Jurkat, Clone E6-1 (cell line): ENCODE results near the gene LYRM7.
"Not testable (repeated sequence)": the region's sequence is repeated elsewhere in the genome, so short reads cannot be mapped to it uniquely, and the experiment has no call there.

Experiments
- DNase-seq: peaks from one replicate; pipeline ENCODE4 v3.0.0-alpha.2; 2011; ENCODE audit warnings: low read depth, low spot score
- H3K4me3 ChIP-seq: 2 replicates; pipeline ENCODE4 v1.5.1; 2011; ENCODE audit warnings: mild to moderate bottlenecking, low read length, control low read depth, moderate library complexity

Gene LYRM7

DNA sequence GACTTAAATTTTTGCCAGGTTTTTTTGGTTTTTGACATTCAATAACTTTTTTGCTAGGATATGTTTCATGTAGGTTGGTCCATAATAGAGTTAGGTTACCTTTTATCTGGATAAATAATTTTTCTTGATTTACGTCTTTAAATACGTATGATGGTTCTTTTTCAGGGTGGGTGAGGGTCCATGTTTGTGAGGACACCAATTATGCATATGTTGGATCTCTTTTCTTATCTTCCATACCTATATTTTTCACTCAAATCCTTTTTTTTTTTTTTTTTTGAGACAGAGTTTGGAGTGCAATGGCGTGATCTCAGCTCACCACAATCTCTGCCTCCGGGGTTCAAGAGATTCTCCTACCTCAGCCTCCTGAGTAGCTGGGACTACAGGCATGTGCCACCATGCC, 75.8 kb downstream of the LYRM7 start:
- H3K4me3 ChIP-seq: no peak overlapping the region
- DNase-seq: no peak

DNA sequence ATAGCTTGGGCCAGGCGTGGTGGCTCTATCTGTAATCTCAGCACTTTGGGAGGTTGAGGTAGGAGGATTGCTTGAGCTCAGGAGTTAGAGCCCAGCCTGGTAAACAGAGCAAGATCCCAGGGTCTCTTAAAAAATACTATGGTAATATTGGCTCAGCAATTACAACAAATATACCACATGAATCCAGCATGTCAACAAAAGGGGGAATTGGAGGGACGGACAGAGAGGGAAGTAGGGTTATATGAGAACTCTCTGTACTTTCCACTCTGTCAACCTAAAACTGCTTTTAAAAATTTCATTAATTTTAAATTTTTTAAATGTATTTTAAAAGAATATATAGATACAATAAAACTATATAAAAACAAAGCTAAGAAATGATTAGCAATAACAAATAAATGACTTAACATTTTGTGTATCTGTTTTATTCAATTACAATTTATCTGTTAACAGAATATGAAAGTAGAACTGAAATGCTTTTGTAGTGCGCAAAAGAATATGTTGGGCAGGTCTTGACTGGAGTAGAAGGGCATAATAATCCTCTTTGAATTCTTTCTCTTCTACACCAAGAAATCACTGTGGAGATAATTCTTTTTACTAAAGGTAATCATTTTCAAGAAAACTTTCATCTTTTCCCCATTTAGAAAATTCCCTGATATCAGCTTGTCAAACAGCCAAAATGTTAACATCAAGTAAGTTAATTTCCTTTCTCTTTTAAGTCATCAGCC, 80.2 kb downstream of the LYRM7 start:
- no peak for DNase-seq
- no peak overlapping the region for H3K4me3 ChIP-seq

DNA sequence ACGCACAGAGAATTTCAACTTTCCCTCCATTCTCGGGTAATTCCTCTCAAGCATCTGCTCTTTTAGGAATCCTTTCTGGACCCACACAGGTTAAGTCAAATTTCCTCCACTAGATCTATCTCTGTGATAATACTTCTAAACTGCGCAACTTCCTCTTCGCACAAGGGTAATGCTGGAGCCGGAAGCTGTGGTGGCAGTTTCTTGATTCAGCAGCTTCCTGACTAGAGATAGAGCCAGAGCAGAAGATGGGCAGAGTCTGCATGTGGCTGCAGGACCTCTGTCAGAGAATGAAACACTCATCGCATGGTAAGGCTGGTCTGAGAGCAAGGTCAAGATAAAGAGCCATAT, 82.1 kb downstream of the LYRM7 start:
- DNase-seq: peak; percentile 94
- peak overlapping the region; percentile 71 for H3K4me3 ChIP-seq

DNA sequence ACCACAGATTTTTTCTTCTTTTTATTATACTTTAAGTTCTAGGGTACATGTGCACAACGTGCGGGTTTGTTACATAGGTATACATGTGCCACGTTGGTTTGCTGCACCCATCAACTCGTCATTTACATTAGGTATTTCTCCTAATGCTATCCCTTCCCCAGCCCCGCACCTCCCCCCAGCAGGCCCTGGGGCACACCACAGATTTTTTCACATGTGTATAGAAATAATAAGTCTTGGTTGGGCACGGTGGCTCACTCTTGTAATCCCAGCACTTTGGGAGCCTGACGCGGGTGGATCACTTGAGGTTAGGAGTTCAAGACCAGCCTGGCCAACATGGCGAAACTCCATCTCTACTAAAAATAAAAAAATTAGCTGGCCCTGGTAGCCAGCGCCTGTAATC, 83.3 kb downstream of the LYRM7 start:
- not testable (repeated sequence) for DNase-seq, H3K4me3 ChIP-seq

DNA sequence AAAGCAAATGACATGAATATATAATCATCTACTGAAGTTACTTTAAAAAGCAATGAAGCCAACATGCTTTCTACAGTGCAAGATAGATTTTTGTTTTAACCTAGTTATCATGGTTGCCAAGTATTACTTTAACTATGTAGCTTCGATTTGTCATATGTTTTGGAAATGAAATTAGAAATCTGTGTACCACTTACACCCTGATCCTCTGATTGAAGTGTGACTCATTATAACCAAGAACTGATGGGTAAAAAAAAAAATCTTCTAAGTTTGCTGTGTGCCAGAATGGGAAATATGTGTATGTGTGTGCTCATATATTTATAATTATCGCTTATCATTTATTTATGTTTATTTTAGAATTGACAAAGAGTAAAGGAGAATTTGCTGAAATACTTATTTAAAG, 84.0 kb downstream of the LYRM7 start:
- no peak for DNase-seq
- no peak overlapping the region for H3K4me3 ChIP-seq
